HCT116 (cell line): ENCODE data around the gene CLDN17.

ENCODE experiments used
- EGR1 ChIP-seq: IDR thresholded peaks from 2 replicates; pipeline ENCODE4 v1.6.1; 2012; ENCODE audit warnings: low read depth
- EZH2 ChIP-seq: fragments of 200-600 bp; sonication (generic); IDR thresholded peaks from 2 replicates; pipeline ENCODE4 v1.6.1; 2017; ENCODE audit warnings: antibody characterized with exemption, mixed run types
- JUND ChIP-seq: IDR thresholded peaks from 2 replicates; pipeline ENCODE4 v1.6.1; 2012
- POLR2AphosphoS5 ChIP-seq: IDR thresholded peaks from 2 replicates; pipeline ENCODE4 v1.6.1; 2011; ENCODE audit warnings: mild to moderate bottlenecking, low read depth, low read length, moderate library complexity

GRCh38 chr21:30190554-30190953, 23.9 kb upstream of the CLDN17 start:
- TF ChIP-seq POLR2AphosphoS5 (no peak), JUND (no peak), EGR1 (no peak), EZH2 (no peak)
